ENCODE measurements around the gene TNFRSF17. TPM values are rescaled to one million over a fixed set of nuclear protein-coding genes. Genes with fewer than 3 reads are reported as not detected.

Gene TNFRSF17
- total and polyA plus RNA-seq, 2 of the 13 experiments (the other 11 are each of a cell fraction or from before 2014, with no cell fraction given): not detected

GRCh38 chr16:11916524-11917285 lies 48.3 kb upstream of the TNFRSF17 start (continued):
- TF ChIP-seq MXD1 (CRISPR knock-in tag; IDR thresholded peaks at IDR 0.05): no peak
- no peak; the same call in 1 of the 2 replicates for TF ChIP-seq ZNF747 (CRISPR knock-in tag; IDR thresholded peaks at IDR 0.05; ENCODE audit: borderline replicate concordance)
- no peak for TF ChIP-seq ARID4A (CRISPR knock-in tag; IDR thresholded peaks at IDR 0.05; ENCODE audit: borderline replicate concordance)
- TF ChIP-seq ARNTL (CRISPR knock-in tag; IDR thresholded peaks at IDR 0.05): no peak
- peak; percentile 80 for TF ChIP-seq IRF2 (CRISPR knock-in tag; IDR thresholded peaks at IDR 0.05)
- no peak for TF ChIP-seq ZNF407 (CRISPR knock-in tag; IDR thresholded peaks at IDR 0.05; ENCODE audit: not compliant biosample characterization)
- TF ChIP-seq TCF7 (IDR thresholded peaks at IDR 0.05; ENCODE audit: low read depth): 0 out of 2 replicates have a peak, but pooled peaks have one; percentile 24
- TF ChIP-seq GATAD1 (CRISPR knock-in tag; IDR thresholded peaks at IDR 0.05): no peak
- TF ChIP-seq PITX1 (CRISPR knock-in tag; IDR thresholded peaks at IDR 0.05): no peak
- TF ChIP-seq ZZZ3 (CRISPR knock-in tag; IDR thresholded peaks at IDR 0.05; ENCODE audit: borderline replicate concordance): no peak
- no peak for TF ChIP-seq CHD2 (IDR thresholded peaks at IDR 0.05; ENCODE audit: low read depth, low read length)
- TF ChIP-seq ZNF432 (CRISPR knock-in tag; IDR thresholded peaks at IDR 0.05; ENCODE audit: borderline replicate concordance): no peak
- TF ChIP-seq CCAR2 (optimal IDR thresholded peaks at IDR 0.05; ENCODE audit: low read depth, low read length): no peak
- TF ChIP-seq SRSF9 (IDR thresholded peaks at IDR 0.05; ENCODE audit: borderline replicate concordance, insufficient read depth, low read depth, low read length, poor library complexity, severe bottlenecking): no peak
- peak; percentile 85; the same call in 1 of the 2 replicates for TF ChIP-seq NFIC (IDR thresholded peaks at IDR 0.05; ENCODE audit: low read length)
- no peak for TF ChIP-seq TOE1 (CRISPR knock-in tag; IDR thresholded peaks at IDR 0.05)
- TF ChIP-seq KMT2B (CRISPR knock-in tag; IDR thresholded peaks at IDR 0.05): no peak

Measured in HepG2 (cell line).